HFFc6 (cell line): ENCODE measurements around the gene EPHA10. TPM values are rescaled to one million over a fixed set of nuclear protein-coding genes. Genes with fewer than 3 reads are reported as not detected.

ENCODE experiments used
- DNase-seq: peaks from one replicate; pipeline ENCODE4 v3.0.0-alpha.2; 2018
- H3K27ac Mint-ChIP-seq: 2 replicates; pipeline ENCODE4 v1.8.0; 2020; ENCODE audit warnings: mild to moderate bottlenecking, mixed read lengths
- H3K27me3 Mint-ChIP-seq: 2 replicates; pipeline ENCODE4 v1.8.0; 2021; ENCODE audit warnings: mild to moderate bottlenecking, moderate library complexity, mixed read lengths; ENCODE audit not compliant: insufficient read depth
- H3K36me3 Mint-ChIP-seq: 2 replicates; pipeline ENCODE4 v1.8.0; 2021; ENCODE audit warnings: low read depth, mixed read lengths
- H3K4me1 Mint-ChIP-seq: 2 replicates; pipeline ENCODE4 v1.8.0; 2020; ENCODE audit warnings: low read depth, mixed read lengths
- H3K4me3 Mint-ChIP-seq: 2 replicates; pipeline ENCODE4 v1.8.0; 2020; ENCODE audit warnings: mild to moderate bottlenecking, moderate library complexity, mixed read lengths
- H3K9me3 Mint-ChIP-seq: 2 replicates; pipeline ENCODE4 v1.8.0; 2020; ENCODE audit warnings: mild to moderate bottlenecking, mixed read lengths
- total RNA-seq, 6 experiments: library from RNA; stranded (reverse); fragmentation: NEBNext Ultra II Directional; extraction: Animal tissue kit (Norgen Biotek cat#: 25700); gene quantifications; 2 replicates in 1 of 6; 3 replicates in 5 of 6; pipeline ENCODE4 v1.2.3, GENCODE V29; 2021
- TF ChIP-seq, protein P1 (sequence below): fragments of 200-600 bp; sonication (generic); IDR thresholded peaks from 2 replicates; pipeline ENCODE4 v1.5.0; 2021; ENCODE audit warnings: antibody characterized with exemption, mild to moderate bottlenecking

The EPHA10 gene
- total RNA-seq, 6 experiments from 2014 or later, result not detected

- TF ChIP-seq, protein P1, sequence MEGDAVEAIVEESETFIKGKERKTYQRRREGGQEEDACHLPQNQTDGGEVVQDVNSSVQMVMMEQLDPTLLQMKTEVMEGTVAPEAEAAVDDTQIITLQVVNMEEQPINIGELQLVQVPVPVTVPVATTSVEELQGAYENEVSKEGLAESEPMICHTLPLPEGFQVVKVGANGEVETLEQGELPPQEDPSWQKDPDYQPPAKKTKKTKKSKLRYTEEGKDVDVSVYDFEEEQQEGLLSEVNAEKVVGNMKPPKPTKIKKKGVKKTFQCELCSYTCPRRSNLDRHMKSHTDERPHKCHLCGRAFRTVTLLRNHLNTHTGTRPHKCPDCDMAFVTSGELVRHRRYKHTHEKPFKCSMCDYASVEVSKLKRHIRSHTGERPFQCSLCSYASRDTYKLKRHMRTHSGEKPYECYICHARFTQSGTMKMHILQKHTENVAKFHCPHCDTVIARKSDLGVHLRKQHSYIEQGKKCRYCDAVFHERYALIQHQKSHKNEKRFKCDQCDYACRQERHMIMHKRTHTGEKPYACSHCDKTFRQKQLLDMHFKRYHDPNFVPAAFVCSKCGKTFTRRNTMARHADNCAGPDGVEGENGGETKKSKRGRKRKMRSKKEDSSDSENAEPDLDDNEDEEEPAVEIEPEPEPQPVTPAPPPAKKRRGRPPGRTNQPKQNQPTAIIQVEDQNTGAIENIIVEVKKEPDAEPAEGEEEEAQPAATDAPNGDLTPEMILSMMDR, result no peak
- no peaks in the 10 kb centered on the region for H3K36me3 Mint-ChIP-seq
- no peak overlapping the region for H3K27ac Mint-ChIP-seq
- DNase-seq, result no peak
- H3K4me1 Mint-ChIP-seq, result 0 out of 2 replicates have a peak, but pooled peaks cover 5% of the 10 kb centered on the region
- H3K4me3 Mint-ChIP-seq, result no peak overlapping the region
- H3K9me3 Mint-ChIP-seq, result no peaks in the 10 kb centered on the region
- peaks cover 30% of the 10 kb centered on the region for H3K27me3 Mint-ChIP-seq
These were observed 1.0 kb downstream of the EPHA10 start for GRCh38 chr1:37763791-37764413.

DNA sequence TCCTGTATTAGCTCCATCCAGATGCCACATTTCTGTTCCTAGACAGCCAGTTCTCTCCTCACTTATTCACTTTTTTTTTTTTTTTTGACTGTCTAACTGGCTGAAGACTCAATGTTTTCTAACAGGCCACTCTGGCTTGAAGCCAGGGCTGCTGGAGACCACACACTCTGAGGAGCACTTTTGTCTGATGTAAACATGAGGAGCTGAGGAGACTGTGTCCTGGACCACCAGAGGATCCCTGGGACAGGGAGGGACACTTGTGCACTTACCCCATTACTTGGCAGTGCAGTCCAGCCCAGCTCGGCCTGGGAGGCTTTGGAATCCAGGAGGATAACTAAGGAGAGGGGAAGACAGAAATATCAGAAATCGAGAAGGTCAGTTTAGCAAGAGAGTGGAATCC is 2.4 kb downstream of the EPHA10 start:
- TF ChIP-seq, protein P1, result no peak
- H3K4me3 Mint-ChIP-seq, result no peak overlapping the region
- H3K27ac Mint-ChIP-seq, result no peak overlapping the region
- H3K36me3 Mint-ChIP-seq, result no peaks in the 10 kb centered on the region
- 0 out of 2 replicates have a peak, but pooled peaks cover 5% of the 10 kb centered on the region for H3K4me1 Mint-ChIP-seq
- no peaks in the 10 kb centered on the region for H3K9me3 Mint-ChIP-seq
- no peak for DNase-seq
- peaks cover 25% of the 10 kb centered on the region for H3K27me3 Mint-ChIP-seq

DNA sequence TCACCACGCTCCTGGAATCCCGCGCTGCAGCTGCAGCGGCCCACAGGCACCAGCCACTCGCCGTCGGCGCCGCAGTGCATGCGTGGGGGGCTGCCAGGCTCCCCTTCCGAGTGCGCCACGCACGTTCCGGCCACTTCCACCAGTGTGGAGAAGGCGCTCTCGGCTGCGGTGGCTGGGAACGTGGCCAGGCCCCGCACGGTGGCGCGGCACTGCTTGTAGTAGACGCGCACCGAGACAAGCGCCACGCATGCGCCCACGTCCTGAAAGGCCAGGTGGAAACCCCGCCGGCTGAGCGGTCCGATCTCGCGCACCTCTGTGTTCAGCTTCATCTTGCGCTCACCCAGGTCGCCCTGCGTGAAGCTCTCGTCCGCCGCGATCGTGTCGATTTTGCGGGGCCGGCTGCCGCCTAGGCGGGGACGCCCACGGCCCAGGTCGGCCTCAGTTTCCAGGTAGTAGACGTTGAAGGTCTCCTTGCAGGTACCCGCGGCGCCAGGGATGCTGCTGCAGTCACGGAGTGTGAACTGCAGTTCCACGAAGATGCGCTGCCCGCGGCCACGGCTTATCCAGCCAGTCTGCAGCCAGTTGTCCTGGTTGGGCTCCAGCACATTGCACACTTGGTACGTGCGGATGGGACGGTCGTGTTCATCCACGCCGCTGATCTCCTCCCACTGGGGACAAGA is 3.4 kb downstream of the EPHA10 start:
- Mint-ChIP-seq H3K27ac (no peak overlapping the region), H3K9me3 (no peaks in the 10 kb centered on the region), H3K4me1 (0 out of 2 replicates have a peak, but pooled peaks cover 5% of the 10 kb centered on the region), H3K36me3 (no peaks in the 10 kb centered on the region), H3K27me3 (peaks cover 23% of the 10 kb centered on the region), H3K4me3 (no peak overlapping the region)
- no peak for DNase-seq
- TF ChIP-seq, protein P1, result no peak

DNA sequence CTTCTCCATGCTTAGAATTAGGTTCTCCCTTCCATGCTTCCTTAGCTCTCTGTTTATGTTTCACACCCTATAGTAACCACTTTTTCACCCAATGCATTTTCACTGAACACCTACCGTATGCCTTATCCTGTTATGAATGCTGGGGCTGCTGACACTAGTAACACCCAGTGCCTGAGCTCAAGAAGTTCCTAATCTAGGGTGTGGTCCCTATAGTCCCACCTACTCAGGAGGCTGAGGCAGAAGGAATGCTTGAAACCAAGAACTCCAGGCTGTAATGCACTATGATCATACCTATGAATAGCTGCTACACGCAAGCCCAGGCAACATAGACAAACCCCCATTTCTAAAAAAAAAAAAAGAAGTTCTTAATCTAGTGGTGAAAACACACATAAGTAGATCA is 5.5 kb downstream of the EPHA10 start:
- DNase-seq, result no peak
- H3K27me3 Mint-ChIP-seq, result peaks cover 24% of the 10 kb centered on the region

DNA sequence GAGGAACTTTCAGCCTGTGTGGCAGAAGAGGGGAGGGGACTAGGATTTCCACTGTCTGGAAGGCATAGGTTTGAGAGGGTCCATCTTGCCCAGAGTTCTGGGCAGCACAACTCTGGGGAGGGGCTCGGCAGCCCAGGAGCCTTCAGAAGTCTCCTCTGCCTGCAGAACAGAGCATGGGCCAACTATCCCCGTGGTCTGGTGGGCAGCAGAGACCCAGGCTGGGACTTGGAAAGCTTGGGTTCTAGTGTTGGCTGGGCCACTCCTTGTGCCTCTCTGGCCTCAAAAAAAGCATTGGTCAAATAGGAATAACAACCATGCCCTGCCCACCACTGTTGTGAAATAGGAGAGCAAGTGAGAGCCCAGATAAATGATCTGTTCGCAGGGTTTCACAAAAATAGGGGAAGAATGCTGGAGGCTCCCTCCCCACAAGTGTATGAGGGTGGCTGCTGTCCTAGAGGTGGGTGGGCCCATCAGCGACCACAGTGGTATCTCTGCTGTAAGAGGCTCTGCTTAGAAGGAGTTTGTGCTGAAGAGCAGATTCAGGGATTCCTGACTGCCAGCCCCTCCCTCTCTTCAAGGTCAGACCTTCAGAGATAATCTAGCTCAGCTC is 8.9 kb downstream of the EPHA10 start:
- Mint-ChIP-seq H3K27me3 (peaks cover 31% of the 10 kb centered on the region), H3K9me3 (no peaks in the 10 kb centered on the region), H3K27ac (no peak overlapping the region), H3K36me3 (no peaks in the 10 kb centered on the region), H3K4me1 (no peaks in the 10 kb centered on the region), H3K4me3 (no peak overlapping the region)
- TF ChIP-seq, protein P1, result no peak
- no peak for DNase-seq

More for the DNA sequence above, 5.5 kb downstream of the EPHA10 start:
- no peak overlapping the region for H3K4me3 Mint-ChIP-seq
- H3K27ac Mint-ChIP-seq, result no peak overlapping the region
- H3K4me1 Mint-ChIP-seq, result no peaks in the 10 kb centered on the region
- no peaks in the 10 kb centered on the region for H3K36me3 Mint-ChIP-seq
- H3K9me3 Mint-ChIP-seq, result no peaks in the 10 kb centered on the region
- TF ChIP-seq, protein P1, result no peak
